Effector memory CD8-positive, alpha-beta T cell (primary cell): ENCODE data around the gene TFR2.
"Not testable (repeated sequence)": the region's sequence is repeated elsewhere in the genome, so short reads cannot be mapped to it uniquely, and the experiment has no call there.

Source experiments
- ATAC-seq: fragments of 150-1000 bp; cut with Tn5 transposase; replicated peaks from 2 replicates; pipeline ENCODE4 v1.10.0; 2021; ENCODE audit warnings: mild to moderate bottlenecking, moderate library complexity
- DNase-seq, 3 experiments: peaks; one replicate each; pipeline ENCODE4 v3.0.0; 2021
- H3K27ac Mint-ChIP-seq, 2 donors: one replicate each; pipeline ENCODE4 v1.8.0; 2022; ENCODE audit warnings: mild to moderate bottlenecking in 2 of 2, mixed read lengths in 2 of 2, moderate library complexity in 2 of 2
- H3K27me3 Mint-ChIP-seq, 2 donors: one replicate each; pipeline ENCODE4 v1.8.0; 2022; ENCODE audit warnings: mixed read lengths in 2 of 2
- H3K36me3 Mint-ChIP-seq: one replicate; pipeline ENCODE4 v1.8.0; 2022; ENCODE audit warnings: mild to moderate bottlenecking, moderate library complexity, mixed read lengths; ENCODE audit not compliant: insufficient read depth
- H3K4me1 Mint-ChIP-seq, 2 donors: one replicate each; pipeline ENCODE4 v1.8.0; 2022; ENCODE audit warnings: low read depth in 2 of 2, mixed read lengths in 2 of 2
- H3K4me3 Mint-ChIP-seq, 2 donors: one replicate each; pipeline ENCODE4 v1.8.0; 2022; ENCODE audit warnings: mild to moderate bottlenecking in 2 of 2, mixed read lengths in 2 of 2, moderate library complexity in 2 of 2
- H3K9me3 Mint-ChIP-seq, 2 donors: one replicate each; pipeline ENCODE4 v1.8.0; 2022; ENCODE audit warnings: mixed read lengths in 2 of 2

The TFR2 gene

DNA sequence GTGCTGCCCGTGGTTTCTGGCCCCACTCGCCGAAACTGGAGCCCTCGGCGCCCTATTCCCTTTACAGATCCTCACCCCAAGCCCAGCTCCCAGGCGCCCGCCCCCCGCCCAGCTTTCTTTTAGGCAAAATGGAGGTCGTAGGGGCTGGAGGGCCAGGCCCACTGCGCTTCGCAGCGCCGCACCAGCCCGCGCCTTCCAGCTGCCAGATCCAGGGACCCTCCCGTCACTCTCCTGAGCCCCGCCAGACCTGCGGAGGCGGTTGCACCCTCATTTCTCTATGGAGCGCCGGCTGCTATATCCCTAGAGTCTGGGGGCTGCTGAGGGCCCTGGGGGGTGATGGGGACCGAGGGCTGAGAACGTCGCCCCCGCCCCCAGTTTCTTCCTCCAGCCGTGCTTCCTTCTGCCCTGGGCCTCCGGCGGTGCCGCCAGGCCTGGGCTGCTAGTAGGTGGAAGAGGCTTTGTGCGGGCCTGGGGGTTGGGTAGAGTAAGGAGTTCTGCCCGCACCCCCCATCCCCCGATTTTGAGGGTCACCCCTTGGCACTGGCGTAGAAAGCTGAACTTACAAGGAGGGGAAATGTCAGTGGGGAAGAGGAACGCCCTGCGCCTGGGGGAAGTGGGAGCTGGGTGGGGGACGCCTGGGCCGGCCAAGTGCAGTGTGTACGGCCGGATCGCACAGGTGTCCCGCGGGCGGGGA is 33.2 kb upstream of the TFR2 start:
- ATAC-seq: no peak
- H3K27ac Mint-ChIP-seq: peak overlapping the region; percentile 96 to 98
- no peak for DNase-seq
- no peaks in the 10 kb centered on the region for H3K9me3 Mint-ChIP-seq
- H3K4me3 Mint-ChIP-seq: peak overlapping the region; percentile 89 to 97
- peaks cover 72% of the 10 kb centered on the region for H3K36me3 Mint-ChIP-seq
- no peaks in the 10 kb centered on the region for H3K27me3 Mint-ChIP-seq
- peaks cover 19 to 21% of the 10 kb centered on the region in 2 donors for H3K4me1 Mint-ChIP-seq

DNA sequence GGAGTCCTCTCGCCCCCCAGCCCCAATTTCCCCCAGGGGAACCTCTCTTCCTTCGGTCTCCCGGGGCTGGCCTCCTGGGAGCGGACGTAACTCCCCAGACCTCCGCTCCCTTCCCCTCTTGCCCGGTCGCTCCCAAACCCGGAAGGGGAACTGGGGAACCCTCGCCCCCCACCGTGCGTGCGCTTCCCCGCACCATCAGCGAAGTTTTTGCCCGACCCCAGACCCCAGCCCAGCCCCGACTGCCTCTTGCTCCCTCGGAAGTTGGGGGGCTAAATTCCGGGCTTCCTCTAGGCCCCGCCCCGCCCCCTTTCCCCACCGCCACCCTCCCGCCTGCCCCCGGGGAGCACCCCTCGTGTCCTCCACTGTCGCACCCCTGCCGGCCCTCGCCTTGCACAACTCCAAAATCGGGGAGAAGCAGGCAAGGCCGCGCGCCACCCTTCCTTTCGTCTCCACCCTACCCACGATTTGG is 32.6 kb upstream of the TFR2 start:
- peak overlapping the region; percentile 89 to 97 for H3K4me3 Mint-ChIP-seq
- no peaks in the 10 kb centered on the region for H3K9me3 Mint-ChIP-seq
- peaks cover 67% of the 10 kb centered on the region for H3K36me3 Mint-ChIP-seq
- DNase-seq (peak in 2 of 3 experiments; percentile 35 to 50), ATAC-seq (no peak)
- peaks cover 15 to 18% of the 10 kb centered on the region in 2 donors for H3K4me1 Mint-ChIP-seq
- peak overlapping the region; percentile 96 to 98 for H3K27ac Mint-ChIP-seq
- no peaks in the 10 kb centered on the region for H3K27me3 Mint-ChIP-seq

DNA sequence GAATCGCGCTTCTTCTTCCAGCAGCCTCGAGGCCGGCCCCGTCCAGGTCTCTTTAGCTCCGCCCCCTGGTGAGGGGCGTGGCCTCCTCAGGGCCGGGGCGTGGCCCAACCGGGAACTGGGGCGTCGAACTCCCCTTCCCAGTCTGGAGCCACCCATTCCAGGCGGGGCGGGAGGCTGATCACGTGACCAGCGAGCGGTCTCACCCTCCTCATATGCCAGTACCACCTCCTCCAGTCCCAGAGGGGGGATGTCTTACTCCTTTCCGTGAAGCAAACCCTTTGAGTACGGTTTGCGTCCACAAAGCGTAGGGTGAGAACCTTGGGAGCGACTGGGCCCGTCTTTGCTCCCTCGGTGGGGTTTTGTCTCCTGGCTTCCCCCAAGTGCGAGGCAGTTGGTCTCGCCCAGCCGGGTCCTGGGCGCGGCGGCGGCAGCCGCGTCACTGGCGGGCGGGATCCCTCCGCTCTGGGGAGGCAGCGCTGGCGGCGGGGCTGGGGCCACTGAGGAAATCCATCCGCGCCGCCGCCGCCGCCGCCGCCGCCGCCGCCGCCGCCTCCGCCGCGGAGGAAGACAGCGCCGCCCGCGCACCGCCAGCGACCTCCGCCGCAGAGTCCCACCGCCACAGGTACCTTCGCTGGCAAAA is 32.1 kb upstream of the TFR2 start, which contains the start of gene GNB2:
TSS of gene GNB2 (plus strand) at position 439 of the 640 bp plus-strand sequence. CDS start 2,526 bp downstream, outside the sequence.
- Mint-ChIP-seq H3K4me3 (peak within 1 kb of the TSS; percentile 89 to 97), H3K36me3 (peaks cover 63% of the 10 kb centered on the region), H3K27me3 (no peaks in the 10 kb centered on the region), H3K27ac (peak within 1 kb of the TSS; percentile 96 to 98), H3K4me1 (peaks cover 15 to 16% of the 10 kb centered on the region in 2 donors), H3K9me3 (no peaks in the 10 kb centered on the region)
- DNase-seq: peak; percentile 94 to 97 (median 95)
- ATAC-seq: peak; percentile 52

DNA sequence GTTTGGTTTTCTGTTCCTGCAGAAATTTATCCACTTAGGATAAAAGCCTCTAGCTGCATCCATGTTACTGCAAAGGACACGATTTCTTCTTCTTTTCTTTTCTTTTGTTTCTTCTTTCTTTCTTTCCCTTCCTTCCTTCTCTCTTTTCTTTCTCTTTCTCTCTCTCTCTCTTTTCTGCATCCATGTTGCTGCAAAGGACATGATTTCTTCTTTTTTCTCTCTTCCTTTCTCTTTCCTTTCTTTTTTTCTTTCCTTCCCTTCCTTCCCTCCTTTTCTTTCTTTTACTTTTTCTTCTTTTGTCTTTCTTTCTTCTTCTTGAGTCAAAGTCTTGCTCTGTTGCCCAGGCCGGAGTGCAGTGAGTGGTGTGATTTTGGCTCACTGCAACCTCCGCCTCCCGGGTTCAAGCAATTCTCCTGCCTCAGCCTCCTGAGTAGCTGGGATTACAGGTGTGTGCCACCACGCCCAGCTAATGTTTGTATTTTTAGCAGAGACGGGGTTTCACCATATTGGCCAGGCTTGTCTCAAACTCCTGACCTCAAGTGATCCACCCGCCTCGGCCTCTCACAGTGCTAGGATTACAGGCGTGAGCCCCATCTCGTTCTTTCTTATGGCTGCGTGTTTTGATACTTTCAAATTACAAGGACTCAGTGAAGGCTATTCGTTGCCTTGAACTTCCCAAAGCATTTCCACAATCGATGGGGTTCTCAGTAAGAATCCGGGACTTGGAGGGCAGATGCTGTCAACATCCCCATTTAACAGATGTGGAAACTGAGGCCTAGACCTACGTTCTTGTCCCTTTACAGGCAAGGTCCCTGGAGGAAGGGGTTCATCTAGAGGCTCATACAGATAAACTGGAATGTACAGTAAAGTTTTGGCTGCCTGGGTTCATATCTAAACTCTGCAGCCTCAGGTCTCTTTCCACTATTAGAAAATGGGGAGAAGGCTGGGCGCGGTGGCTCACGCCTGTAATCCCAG is 30.3 kb upstream of the TFR2 start:
- ATAC-seq (no peak), DNase-seq (no peak)
- Mint-ChIP-seq H3K27me3 (peaks cover 0 to 7% of the 10 kb centered on the region in 2 donors), H3K27ac (no peak overlapping the region), H3K9me3 (no peaks in the 10 kb centered on the region), H3K4me3 (peak overlapping the region in 1 of 2 donors; percentile 89), H3K4me1 (peaks cover 4 to 9% of the 10 kb centered on the region in 2 donors), H3K36me3 (peaks cover 45% of the 10 kb centered on the region)

DNA sequence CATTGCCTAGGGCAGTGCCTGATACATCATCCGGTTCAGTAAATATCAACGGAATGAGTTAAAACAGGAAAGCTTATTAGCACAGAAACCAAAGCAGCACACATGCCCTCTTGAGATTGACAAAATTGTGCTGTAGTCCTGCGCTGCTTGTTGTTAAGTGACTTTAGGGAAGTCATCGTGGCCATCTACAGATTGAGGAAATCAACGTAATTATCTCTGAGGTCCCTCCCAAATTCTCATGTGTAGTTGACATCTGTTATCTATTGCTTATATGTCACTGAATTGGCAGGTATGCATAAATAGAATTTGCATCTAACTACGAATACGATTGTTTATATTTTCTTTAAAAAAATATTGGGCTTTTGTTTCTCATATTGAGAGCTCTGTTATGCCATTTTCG is 28.7 kb upstream of the TFR2 start:
- Mint-ChIP-seq H3K36me3 (peaks cover 29% of the 10 kb centered on the region), H3K4me3 (no peak overlapping the region), H3K27ac (no peak overlapping the region), H3K9me3 (no peaks in the 10 kb centered on the region), H3K4me1 (peaks cover 4 to 5% of the 10 kb centered on the region in 2 donors), H3K27me3 (peaks cover 3 to 19% of the 10 kb centered on the region in 2 donors)
- ATAC-seq: no peak
- DNase-seq: no peak

DNA sequence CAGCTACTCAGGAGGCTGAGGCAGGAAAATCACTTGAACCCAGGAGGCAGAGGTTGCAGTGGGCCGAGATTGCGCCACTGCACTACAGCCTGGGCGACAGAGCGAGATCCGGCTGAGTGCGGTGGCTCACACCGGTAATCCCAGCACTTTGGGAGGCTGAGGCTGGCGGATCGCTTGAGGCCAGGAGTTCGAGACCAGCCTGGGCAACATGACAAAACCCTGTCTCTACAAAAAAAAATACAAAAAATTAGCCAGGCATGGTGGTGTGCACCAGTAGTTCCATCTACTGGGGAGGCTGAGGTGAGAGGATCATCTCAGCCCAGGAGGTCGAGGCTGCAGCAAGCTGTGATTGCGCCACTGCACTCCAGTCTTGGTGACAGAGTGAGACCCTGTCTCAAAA is 27.8 kb upstream of the TFR2 start:
- not testable (repeated sequence) for H3K9me3 Mint-ChIP-seq, H3K4me1 Mint-ChIP-seq, DNase-seq, ATAC-seq, H3K27ac Mint-ChIP-seq, H3K4me3 Mint-ChIP-seq
- Mint-ChIP-seq H3K36me3 (peaks cover 21% of the 10 kb centered on the region), H3K27me3 (peaks cover 5 to 21% of the 10 kb centered on the region in 2 donors)

GRCh38 chr7:100668069-100668449 is 26.7 kb upstream of the TFR2 start:
- Mint-ChIP-seq H3K4me3 (no peak overlapping the region), H3K27ac (no peak overlapping the region), H3K4me1 (peaks cover 2 to 4% of the 10 kb centered on the region in 2 donors), H3K36me3 (peaks cover 10% of the 10 kb centered on the region), H3K27me3 (peaks cover 5 to 21% of the 10 kb centered on the region in 2 donors), H3K9me3 (no peaks in the 10 kb centered on the region)
- DNase-seq: no peak
- no peak for ATAC-seq

DNA sequence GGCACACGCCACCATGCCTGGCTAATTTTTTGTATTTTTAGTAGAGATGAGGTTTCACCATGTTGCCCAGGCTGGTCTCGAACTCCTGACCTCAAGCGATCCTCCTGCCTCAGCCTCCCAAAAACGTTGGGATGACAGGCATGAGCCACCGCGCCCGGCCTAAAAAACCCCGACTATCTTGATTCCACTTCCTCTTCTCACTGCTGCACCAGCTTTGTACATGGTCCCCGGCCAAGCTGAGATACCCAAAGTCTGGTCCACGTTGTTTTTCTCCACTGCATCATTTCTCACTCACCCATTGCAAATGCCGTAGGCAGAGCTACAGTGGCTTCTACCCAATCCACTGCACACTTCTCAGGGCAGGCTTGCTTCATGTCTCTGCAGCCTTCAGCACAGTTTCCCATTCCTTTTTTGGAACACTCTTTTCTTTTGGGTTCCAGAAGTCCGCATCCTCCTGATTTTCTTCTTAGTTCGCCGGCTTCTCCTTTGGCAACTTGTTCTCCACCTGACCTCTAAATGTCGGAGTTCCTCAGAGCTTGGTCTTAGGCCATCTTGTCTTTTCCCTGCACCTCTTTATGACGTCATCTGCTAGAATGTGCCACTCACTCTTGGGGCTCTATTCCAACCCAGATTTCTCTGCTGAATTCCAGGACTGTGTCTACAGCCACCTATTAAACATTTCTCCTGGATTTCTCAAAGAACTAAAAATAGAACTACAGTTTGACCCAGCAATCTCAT is 26.1 kb upstream of the TFR2 start:
- H3K27ac Mint-ChIP-seq: no peak overlapping the region
- no peaks in the 10 kb centered on the region for H3K9me3 Mint-ChIP-seq
- peaks cover 5% of the 10 kb centered on the region for H3K36me3 Mint-ChIP-seq
- ATAC-seq: no peak
- no peak for DNase-seq
- H3K4me3 Mint-ChIP-seq: no peak overlapping the region
- peaks cover under 1 to 4% of the 10 kb centered on the region in 2 donors for H3K4me1 Mint-ChIP-seq
- H3K27me3 Mint-ChIP-seq: peaks cover 5 to 21% of the 10 kb centered on the region in 2 donors

DNA sequence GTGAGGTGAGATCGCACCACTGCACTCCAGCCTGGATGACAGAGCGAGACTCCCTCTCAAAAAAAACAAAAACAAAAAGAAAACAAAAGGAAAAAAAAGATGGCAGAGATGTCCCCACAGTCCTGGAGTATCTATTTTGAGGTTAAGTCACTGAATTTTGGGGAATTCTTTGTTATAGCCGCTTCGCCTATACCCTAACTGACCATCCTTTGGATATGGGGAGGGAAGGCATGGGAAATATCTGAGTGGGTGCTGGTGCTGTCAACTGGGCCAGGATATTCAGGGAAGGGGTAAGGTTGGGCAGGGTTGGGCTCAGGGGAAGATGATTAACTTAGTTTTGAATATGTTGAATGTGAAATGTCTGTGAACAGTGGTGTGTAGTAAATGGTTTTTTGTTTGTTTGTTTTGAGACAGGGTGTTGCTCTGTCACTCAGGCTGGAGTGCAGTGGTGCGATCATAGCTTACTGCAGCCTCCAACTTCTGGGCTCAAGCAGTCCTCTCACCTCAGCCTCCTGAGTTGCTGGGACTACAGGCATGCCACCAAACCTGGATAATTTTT is 23.9 kb upstream of the TFR2 start:
- Mint-ChIP-seq H3K4me3 (no peak overlapping the region), H3K4me1 (peaks cover 0 to 4% of the 10 kb centered on the region in 2 donors), H3K36me3 (no peaks in the 10 kb centered on the region), H3K27ac (no peak overlapping the region), H3K9me3 (no peaks in the 10 kb centered on the region), H3K27me3 (peaks cover 5 to 27% of the 10 kb centered on the region in 2 donors)
- ATAC-seq (no peak), DNase-seq (no peak)

DNA sequence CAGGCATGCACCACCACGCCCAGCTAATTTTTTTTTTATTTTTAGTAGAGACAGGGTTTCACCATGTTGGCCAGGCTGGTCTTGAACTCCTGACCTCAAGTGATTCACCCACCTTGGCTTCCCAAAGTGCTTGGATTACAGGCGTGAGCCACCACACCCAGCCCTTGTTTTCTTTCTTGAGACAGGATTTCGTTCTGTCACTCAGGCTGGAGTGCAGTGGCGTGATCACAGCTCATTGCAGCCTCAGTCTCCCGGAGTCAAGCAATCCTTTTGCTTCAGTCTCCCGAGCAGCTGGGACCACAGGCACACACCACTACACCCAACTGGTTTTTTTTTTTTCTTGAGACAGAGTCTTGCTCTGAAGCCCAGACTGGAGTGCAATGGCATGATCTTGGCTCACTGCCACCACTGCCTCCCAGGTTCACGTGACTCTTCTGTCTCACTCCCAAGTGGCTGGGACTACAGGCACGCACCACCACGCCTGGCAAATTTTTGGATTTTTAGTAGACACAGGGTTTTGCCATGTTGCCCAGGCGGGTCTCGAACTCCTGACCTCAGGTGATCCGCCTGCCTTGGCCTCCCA is 20.9 kb upstream of the TFR2 start:
- H3K4me1 Mint-ChIP-seq, H3K4me3 Mint-ChIP-seq, H3K36me3 Mint-ChIP-seq, DNase-seq, H3K9me3 Mint-ChIP-seq, ATAC-seq, H3K27ac Mint-ChIP-seq: not testable (repeated sequence)
- H3K27me3 Mint-ChIP-seq: peaks cover 16 to 45% of the 10 kb centered on the region in 2 donors

- DNase-seq: peak in 2 of 3 experiments; percentile 42 to 46
- no peaks in the 10 kb centered on the region for H3K36me3 Mint-ChIP-seq
Measured at GRCh38 chr7:100655908-100656674, 14.7 kb upstream of the TFR2 start, which contains the start of gene ACTL6B. Gene ACTL6B, minus strand, starts transcription at chr7:100656448. Its CDS starts 94 bp downstream, at chr7:100656354.

More at GRCh38 chr7:100655908-100656674, 14.7 kb upstream of the TFR2 start, which contains the start of gene ACTL6B:
- no peak within 1 kb of the TSS for H3K4me3 Mint-ChIP-seq
- peaks cover 37 to 72% of the 10 kb centered on the region in 2 donors for H3K27me3 Mint-ChIP-seq
- H3K27ac Mint-ChIP-seq: no peak within 1 kb of the TSS
- ATAC-seq: peak; percentile 70
- H3K4me1 Mint-ChIP-seq: peaks cover 0 to 4% of the 10 kb centered on the region in 2 donors
- H3K9me3 Mint-ChIP-seq: no peaks in the 10 kb centered on the region
